HTR-8/SVneo (cell line): ENCODE measurements around the gene ZBTB3.
"Not testable (repeated sequence)": the region's sequence is repeated elsewhere in the genome, so short reads cannot be mapped to it uniquely, and the experiment has no call there.

Experiments
- DNase-seq: peaks from one replicate; pipeline ENCODE4 v3.0.0; 2011; ENCODE audit warnings: low spot score, mixed read lengths; ENCODE audit not compliant: insufficient read length
- FAIRE-seq: peaks from 2 replicates; lab custom pipeline; 2011; peaks lifted over from hg19 to GRCh38; lab: Jason Lieb, UNC

The ZBTB3 gene

GRCh38 chr11:62716816-62717215 lies 37.1 kb downstream of the ZBTB3 start:
- FAIRE-seq, result no peak
- DNase-seq, result no peak

- no peak for FAIRE-seq
- DNase-seq, result no peak
Measured at GRCh38 chr11:62716206-62716605, 37.8 kb downstream of the ZBTB3 start.

GRCh38 chr11:62715150-62716130 lies 38.5 kb downstream of the ZBTB3 start:
- no peak for FAIRE-seq
- no peak for DNase-seq

- FAIRE-seq, result no peak
- DNase-seq, result no peak
Measured at GRCh38 chr11:62713343-62713742, 40.6 kb downstream of the ZBTB3 start.

- no peak for DNase-seq
- FAIRE-seq, result no peak
Measured at GRCh38 chr11:62712861-62713260, 41.1 kb downstream of the ZBTB3 start.

- DNase-seq, result no peak
- FAIRE-seq, result no peak
Measured at GRCh38 chr11:62712276-62712812, 41.6 kb downstream of the ZBTB3 start.

GRCh38 chr11:62710001-62710345 lies 44.0 kb downstream of the ZBTB3 start:
- FAIRE-seq, result no peak
- no peak for DNase-seq

- DNase-seq (no peak), FAIRE-seq (no peak)
Measured at GRCh38 chr11:62709247-62710000, 44.5 kb downstream of the ZBTB3 start.

- no peak for DNase-seq
- no peak for FAIRE-seq
Measured at GRCh38 chr11:62708793-62709192, 45.2 kb downstream of the ZBTB3 start.

- FAIRE-seq, result no peak
- DNase-seq, result no peak
Measured at GRCh38 chr11:62708392-62708791, 45.6 kb downstream of the ZBTB3 start.

GRCh38 chr11:62707277-62707861 lies 46.6 kb downstream of the ZBTB3 start, which contains the start of the genes BSCL2 and GNG3:
TSS of gene BSCL2 (minus strand) at chr11:62707424. CDS start at chr11:62707195, 229 bp downstream.
TSS of gene GNG3 (plus strand) at chr11:62707676. CDS start at chr11:62708296, 620 bp downstream.
- no peak for DNase-seq
- FAIRE-seq, result no peak

- FAIRE-seq (no peak), DNase-seq (no peak)
Measured at GRCh38 chr11:62706850-62707247, 47.1 kb downstream of the ZBTB3 start.

GRCh38 chr11:62705880-62706849 lies 47.8 kb downstream of the ZBTB3 start:
- no peak for FAIRE-seq
- DNase-seq, result peak; percentile 88

GRCh38 chr11:62705413-62705812 lies 48.5 kb downstream of the ZBTB3 start:
- FAIRE-seq (no peak), DNase-seq (no peak)

GRCh38 chr11:62703921-62704320 lies 50.0 kb downstream of the ZBTB3 start:
- FAIRE-seq, DNase-seq: not testable (repeated sequence)

GRCh38 chr11:62702246-62702645 lies 51.7 kb downstream of the ZBTB3 start:
- no peak for FAIRE-seq
- DNase-seq, result no peak
